SIG-M5 (cell line): ENCODE measurements around the gene PUM1.

Source experiments
- DNase-seq: peaks from one replicate; lab custom pipeline; 2025; lab: John Stamatoyannopoulos, UW

The PUM1 gene

DNA sequence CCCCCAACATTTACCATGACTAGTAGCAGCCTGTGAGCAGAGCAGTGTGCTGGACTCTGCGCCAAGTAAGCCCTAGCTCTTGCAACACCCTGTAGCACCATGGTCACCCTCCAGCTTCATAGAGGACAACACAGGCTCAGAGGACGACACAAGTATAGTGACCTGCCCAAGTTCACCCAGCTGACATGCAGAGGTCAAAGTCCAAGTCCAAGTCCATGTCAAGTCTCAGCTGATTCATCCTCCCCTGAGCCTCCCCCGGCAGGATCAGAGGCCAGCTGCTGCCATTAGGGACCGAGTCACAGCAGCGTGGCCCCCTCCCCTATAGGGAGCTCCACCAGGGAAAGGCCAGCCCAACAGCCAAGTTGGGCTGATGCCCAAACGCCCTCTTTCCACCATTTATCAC, 172.8 kb downstream of the PUM1 start:
- no peak for DNase-seq

- no peak for DNase-seq
Measured at GRCh38 chr1:30891227-30891552, 174.3 kb downstream of the PUM1 start.

DNA sequence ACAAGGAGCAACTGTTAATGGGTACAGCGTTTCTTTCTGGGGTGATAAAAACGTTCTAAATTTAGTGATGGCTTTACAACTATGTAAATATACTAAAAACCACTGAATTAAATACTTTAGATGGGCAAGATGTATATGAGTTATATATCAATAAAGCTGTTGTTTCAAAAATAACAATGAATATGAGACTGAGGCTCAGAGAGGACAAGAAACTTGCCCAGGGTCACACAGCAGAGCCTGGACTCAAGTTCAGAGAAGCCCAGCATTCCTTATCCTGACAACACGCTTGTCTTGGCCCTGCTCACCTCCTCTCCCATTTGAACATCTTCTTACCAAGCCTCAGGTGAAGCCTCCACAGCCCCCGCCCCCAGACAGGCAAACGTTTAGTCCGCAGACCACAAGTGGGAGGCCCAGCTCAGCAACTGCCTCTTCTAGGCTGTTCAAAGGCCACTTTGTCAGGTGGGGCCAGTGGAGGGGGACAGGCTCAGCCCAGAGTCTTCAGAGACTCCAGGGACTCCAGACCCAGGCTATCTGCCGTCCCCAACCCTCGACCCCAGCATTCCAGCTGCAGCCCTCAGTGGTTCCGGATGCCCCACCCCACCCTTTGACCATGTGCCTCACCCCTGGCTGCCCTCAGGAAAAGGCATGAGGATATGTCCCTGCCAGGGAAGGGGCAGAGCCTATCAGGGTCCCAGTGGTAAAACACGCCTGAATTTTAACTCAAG, 174.9 kb downstream of the PUM1 start:
- no peak for DNase-seq

DNA sequence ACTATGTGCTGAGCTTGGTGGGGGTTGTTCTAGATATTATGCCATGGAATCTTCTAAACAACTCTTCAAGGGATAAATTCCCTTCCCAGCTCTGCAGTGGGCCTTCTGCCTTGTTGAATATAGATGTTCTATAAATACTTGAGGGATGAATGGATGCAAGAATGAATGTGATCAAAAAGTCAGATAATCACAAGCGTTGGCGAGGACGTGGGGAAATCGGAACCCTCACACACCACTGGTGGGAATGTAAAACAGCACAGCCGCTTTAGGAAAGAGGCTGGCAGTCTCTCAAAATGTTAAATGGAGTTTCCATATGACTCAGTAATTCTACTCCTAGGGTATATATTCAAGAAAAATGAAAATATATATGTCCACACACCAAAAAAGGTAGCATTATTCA, 176.0 kb downstream of the PUM1 start:
- DNase-seq: no peak

- DNase-seq: no peak
Measured at GRCh38 chr1:30888975-30889374, 176.5 kb downstream of the PUM1 start.

DNA sequence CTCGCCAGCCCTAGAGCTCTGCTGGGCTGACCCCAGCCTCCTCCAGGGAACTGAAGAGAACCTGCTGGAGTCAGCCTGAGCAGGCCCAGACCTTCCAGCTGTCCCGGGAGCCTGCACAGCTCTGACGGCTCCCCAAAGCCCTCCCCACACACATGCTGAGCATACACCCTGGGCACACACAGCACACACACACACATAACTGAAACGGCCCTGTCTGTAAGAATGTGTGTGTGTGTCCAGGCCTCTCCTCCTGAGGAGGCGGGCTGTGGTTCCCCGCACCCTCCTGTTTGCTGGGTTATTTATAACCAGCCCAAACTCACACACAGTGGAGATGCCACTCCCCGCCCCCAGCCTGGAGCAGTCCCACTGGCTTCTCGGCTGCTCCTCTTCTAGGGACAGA, 177.1 kb downstream of the PUM1 start:
- no peak for DNase-seq

DNA sequence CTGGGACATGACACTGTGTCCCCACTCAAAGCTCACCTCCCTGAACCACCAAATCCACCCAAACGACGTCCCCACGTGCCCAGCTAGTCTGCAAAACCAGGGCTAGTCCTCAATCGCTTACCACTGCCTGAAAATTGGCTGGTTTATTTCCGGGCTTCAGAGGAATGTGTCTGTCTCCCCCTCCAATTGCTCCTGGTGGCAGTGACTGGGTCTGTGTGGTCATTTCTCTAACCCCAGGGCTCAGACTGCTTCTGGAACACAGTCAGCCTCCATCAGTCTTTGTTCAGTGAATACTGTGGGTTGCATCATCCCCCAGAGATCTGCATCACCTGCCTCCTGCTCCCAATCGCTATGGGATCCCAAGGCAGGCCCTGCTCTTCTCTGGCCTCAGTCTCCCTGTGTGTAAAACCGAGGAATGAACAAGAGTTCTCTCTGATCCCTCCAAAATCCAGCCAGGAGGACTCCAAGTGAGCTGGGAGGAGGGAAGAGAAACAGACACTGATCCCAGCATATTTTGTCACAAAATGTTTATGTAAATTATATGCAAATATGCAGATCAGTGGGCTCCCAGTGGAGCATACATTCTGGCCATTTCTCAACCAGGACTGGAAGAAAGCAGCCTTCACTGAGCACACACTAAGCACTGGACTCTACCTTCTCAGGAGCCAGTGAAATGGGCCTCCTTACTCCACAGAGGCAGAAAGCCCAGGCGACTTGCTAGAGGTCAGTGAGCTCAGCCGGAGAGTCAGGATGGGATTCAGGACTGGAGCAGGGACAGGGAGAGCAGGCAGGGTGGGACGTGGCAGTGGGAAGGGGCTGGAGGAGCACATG, 177.8 kb downstream of the PUM1 start:
- DNase-seq: no peak

GRCh38 chr1:30886710-30887428, 178.6 kb downstream of the PUM1 start:
- no peak for DNase-seq

DNA sequence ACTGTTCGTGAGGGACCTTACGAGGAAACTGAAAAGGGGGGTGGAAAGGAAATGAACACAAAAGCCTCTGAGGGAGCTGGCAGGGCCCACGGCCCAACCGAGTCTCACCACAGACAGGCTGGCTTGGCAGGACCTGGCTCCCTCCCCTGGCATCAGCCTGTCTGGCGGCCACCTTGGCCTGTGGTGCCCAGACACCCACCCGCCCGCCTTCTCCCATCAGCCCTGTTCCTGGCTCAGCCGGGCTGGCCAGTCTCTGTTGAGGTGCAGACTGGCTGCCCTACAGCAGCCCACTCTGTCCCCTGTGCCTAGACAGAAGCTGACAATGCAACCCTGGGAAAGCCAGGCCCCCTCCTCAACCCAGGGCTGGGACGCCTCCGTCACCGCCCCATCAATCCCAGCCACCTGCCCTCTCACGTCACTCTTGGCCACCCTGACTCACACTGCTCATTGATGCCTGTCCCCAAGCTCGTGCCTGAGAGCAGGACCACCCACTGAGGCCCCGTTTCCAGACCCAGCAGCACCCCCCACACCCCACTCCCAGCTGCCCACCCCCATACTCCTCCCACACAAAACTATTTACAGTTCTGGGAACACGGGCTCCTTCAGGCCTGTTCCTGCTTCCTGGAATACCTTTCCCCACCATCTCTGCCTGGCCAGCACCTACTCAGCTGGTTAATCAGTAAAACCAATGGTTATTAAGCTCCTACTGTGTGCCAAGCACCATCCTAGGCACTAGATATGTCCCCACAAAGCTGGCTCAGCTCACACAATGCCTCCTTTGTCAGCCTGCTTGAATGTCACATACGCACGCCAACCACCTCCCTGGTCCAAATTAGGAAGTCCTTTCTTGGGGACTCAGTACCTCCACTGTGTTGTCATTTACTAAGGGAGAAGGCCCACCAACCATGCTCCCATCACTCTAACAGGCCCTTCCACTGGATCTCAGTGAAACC, 179.7 kb downstream of the PUM1 start:
- no peak for DNase-seq

- DNase-seq: no peak
Measured at GRCh38 chr1:30884723-30885122, 180.8 kb downstream of the PUM1 start.

DNA sequence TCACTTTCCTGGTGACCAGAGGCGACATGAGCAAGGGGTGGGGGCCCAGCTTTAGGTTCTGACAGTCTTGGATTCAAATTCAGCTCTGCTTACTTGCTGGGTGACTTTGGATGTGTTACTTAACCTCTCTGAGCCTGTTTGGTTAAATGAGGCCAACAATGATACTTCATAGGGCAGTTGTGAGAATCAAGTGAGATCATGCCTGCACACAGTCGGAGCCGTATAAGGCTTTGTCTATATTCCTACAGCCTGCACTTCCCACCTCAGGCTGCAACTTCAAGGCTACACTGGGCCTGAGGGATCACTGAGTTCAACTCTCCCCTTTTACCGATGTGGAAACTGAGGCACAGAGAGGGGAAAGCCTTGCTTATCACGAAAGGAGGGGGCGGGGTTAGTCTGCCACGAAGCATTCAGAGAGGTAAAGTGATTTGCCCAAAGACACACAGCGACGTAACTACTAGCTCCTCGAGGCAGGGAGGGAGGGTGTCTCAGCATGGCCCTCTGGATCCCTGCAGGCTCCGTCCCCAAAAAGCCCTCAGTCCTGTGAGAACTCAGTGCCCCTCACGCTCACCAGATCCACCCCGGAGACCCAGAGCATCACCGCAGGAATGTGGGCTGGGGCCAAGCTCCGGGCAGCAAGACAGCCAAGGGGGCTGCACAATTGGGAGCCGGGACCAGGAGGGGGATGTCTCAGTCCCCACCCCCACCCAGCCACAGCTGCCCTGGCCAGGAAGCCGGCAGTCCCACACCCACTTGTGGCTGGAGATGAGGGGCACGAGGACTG, 181.9 kb downstream of the PUM1 start:
- DNase-seq: no peak

- no peak for DNase-seq
Measured at GRCh38 chr1:30882678-30883388, 182.7 kb downstream of the PUM1 start.
